ENCODE measurements around the gene CFAP251. TPM values are rescaled to one million over a fixed set of nuclear protein-coding genes. Genes with fewer than 3 reads are reported as not detected.
A peak's percentile ranks its signal among the peaks of the same experiment; 100 is the strongest.

Gene CFAP251
- total RNA-seq, 4 donors from 2014 or later: 0.34 to 2.9 (median 2.2) TPM

DNA sequence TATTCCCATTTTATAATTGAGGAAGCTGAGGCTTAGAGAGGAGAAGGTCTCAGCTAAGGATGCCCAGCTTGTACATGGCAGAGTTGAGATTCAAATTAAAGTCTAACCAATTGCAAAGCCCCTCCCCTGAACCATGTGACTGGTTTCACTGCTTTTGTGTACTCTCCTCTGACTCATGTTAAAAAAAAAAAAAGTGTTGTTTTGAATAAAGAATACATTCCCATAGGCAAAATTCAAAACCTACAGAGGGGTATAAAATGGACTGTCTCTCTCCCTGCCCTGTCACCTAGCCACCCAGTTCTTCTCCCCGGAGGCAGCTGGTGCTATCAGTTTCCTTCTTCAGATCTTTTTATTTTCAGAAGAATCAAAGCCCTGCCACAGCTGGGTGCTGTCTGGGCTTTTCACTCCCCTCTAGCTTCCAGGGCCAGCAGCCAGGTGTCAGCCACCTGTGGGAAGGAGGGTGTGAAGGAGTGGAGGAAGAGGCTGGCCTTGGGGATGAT, 24.4 kb upstream of the CFAP251 start:
- TF ChIP-seq POLR2A (IDR thresholded peaks at IDR 0.05): no peak
- TF ChIP-seq CTCF (IDR thresholded peaks at IDR 0.05): no peak
- peaks cover 20 to 49% (median 31%) of the 10 kb centered on the region in 3 donors for H3K4me1 ChIP-seq

DNA sequence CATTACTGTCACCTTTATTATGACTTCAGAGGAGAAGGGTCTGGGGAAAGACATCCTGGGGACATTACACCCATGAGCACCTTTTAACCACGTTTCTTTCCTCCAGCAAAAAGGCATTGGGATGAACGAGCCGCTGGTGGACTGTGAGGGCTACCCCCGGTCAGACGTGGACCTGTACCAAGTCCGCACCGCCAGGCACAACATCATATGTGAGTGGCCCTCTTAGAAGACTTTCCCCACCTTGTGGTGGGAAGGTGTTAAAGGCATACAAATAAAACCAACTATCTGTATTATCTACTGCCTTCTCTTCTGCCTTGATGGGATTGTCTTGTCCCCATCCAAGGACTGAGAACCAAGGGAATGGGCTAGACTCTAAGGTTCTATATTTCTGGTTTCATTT, 23.8 kb upstream of the CFAP251 start:
- no peak for DNase-seq
- Histone ChIP-seq H3K9me3 (no peaks in the 10 kb centered on the region), H3K4me3 (no peak overlapping the region), H3K27ac (peak overlapping the region in 3 of 4 donors; percentile 42 to 77 (median 72)), H3K27me3 (no peaks in the 10 kb centered on the region), H3K4me1 (peaks cover 18 to 43% (median 27%) of the 10 kb centered on the region in 3 donors), H3K36me3 (peaks cover 3 to 76% (median 11%) of the 10 kb centered on the region in 3 donors)
- intact Hi-C loops (cut with DNase I): no loop called here
- 78 to 83% methylated on average over 6 to 7 of the region's 7 CpGs for WGBS, 2 donors
- TF ChIP-seq CTCF (IDR thresholded peaks at IDR 0.05): peak in 3 of 6 experiments; percentile 13 to 20 (median 18)
- no peak for TF ChIP-seq POLR2A (IDR thresholded peaks at IDR 0.05)

More for the DNA sequence above, 24.4 kb upstream of the CFAP251 start:
- WGBS, 2 donors: 0 to 22% methylated on average over 1 of the region's 1 CpG
- intact Hi-C loops (cut with DNase I): no loop called here
- no peak for DNase-seq
- Histone ChIP-seq H3K36me3 (peaks cover 0 to 69% (median 5%) of the 10 kb centered on the region in 3 donors), H3K9me3 (no peaks in the 10 kb centered on the region), H3K4me3 (peak overlapping the region in 1 of 4 donors; percentile 2), H3K27me3 (no peaks in the 10 kb centered on the region), H3K27ac (peak overlapping the region in 3 of 4 donors; percentile 42 to 77 (median 72))

DNA sequence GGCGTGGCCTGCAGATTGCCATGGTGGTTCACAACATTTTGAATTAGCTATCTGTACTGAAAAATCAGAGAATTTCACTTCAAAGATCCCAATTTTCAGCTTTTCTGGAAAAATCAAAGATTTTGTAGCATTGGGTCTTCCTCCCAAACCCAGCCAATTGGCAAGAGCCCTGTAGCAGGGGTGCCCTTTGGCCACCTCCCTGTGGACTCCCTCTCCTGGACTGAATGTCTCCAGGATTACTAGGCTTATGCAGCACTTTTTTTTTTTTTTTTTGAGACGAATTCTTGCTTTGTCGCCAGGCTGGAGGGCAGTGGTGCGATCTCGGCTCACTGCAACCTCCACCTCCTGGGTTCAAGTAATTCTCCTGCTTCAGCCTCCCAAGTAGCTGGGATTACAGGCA, 20.1 kb upstream of the CFAP251 start:
- Histone ChIP-seq H3K27me3 (no peaks in the 10 kb centered on the region), H3K36me3 (peaks cover 23 to 91% (median 24%) of the 10 kb centered on the region in 3 donors), H3K4me1 (peaks cover 11 to 17% (median 14%) of the 10 kb centered on the region in 3 donors), H3K27ac (no peak overlapping the region), H3K9me3 (no peaks in the 10 kb centered on the region), H3K4me3 (no peak overlapping the region)
- no peak for DNase-seq
- WGBS, 2 donors: 67 to 85% methylated on average over 5 of the region's 5 CpGs
- TF ChIP-seq CTCF (IDR thresholded peaks at IDR 0.05) (no peak), POLR2A (IDR thresholded peaks at IDR 0.05) (no peak)
- intact Hi-C loops (cut with DNase I): no loop called here

- Histone ChIP-seq H3K27me3 (no peaks in the 10 kb centered on the region), H3K4me3 (no peak overlapping the region), H3K36me3 (peaks cover 23 to 100% (median 35%) of the 10 kb centered on the region in 3 donors), H3K4me1 (peaks cover 0 to 4% (median 2%) of the 10 kb centered on the region in 3 donors), H3K9me3 (no peaks in the 10 kb centered on the region), H3K27ac (no peak overlapping the region)
- TF ChIP-seq POLR2A (IDR thresholded peaks at IDR 0.05) (no peak), CTCF (IDR thresholded peaks at IDR 0.05) (no peak)
- no peak for DNase-seq
- WGBS, 2 donors: 90% methylated on average over 3 of the region's 14 CpGs; no CpG with 5 or more reads in 1 of the 2 donors
- intact Hi-C loops (cut with DNase I): no loop called here
Measured at GRCh38 chr12:121899590-121899989, 18.8 kb upstream of the CFAP251 start.

DNA sequence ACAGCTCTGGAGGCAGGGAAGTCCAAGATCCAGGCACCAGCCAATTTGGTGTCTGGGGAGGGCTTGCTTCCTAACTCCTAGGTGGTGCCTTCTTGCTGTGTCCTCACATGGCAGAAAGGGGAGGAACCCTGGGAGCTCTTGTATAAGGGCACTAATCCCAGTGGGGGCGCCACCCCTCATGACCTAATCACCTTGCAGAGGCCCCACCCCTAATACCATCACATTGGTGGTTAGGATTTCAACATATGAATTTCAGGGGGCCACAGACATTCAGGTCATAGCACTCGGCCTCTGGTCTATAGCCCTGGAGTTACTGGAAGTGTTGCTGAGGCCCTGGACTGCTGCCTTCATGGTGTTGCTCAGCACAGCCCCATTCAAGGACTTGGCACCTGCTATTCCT, 15.2 kb upstream of the CFAP251 start:
- H3K27ac ChIP-seq: no peak overlapping the region
- WGBS, 2 donors: 86 to 90% methylated on average over 1 to 2 of the region's 2 CpGs
- no peaks in the 10 kb centered on the region for H3K4me1 ChIP-seq
- no peak overlapping the region for H3K4me3 ChIP-seq
- intact Hi-C loops (cut with DNase I): no loop called here
- TF ChIP-seq POLR2A (IDR thresholded peaks at IDR 0.05) (no peak), CTCF (IDR thresholded peaks at IDR 0.05) (no peak)
- no peaks in the 10 kb centered on the region for H3K27me3 ChIP-seq
- no peak for DNase-seq
- no peaks in the 10 kb centered on the region for H3K9me3 ChIP-seq
- H3K36me3 ChIP-seq: peaks cover 19 to 100% (median 40%) of the 10 kb centered on the region in 3 donors

Data from esophagus squamous epithelium (tissue), 5 donors.